Measurements from ENCODE around the gene CXCL14. TPM values are rescaled to one million over a fixed set of nuclear protein-coding genes. Genes with fewer than 3 reads are reported as not detected.

CXCL14 gene
- total and polyA plus RNA-seq, 2 experiments from 2014 or later = 1.7 TPM; not detected in 1

DNA sequence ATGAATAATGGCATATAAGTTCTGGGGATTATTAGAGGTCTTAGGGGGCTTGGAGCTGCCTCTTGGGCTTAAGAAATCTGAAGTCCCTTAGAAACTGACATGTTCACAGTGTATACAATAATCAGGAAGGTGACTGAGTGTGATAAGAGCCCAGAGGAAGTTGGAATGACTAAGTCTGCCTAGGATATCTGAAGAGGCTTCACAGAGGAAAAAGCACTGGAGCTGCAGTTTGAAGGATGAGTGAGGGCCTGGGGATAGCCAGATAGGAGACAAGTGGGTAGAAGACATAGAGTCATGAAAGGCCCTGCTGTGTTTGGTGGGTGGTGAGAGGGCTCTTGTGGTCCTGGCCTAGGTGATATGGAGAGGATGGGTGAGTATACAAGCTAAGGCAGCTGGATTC lies 51.9 kb downstream of the CXCL14 start:
- H3K4me3 Mint-ChIP-seq = no peak overlapping the region; the same call in 2 of the 3 replicates
- no peaks in the 10 kb centered on the region for H3K36me3 ChIP-seq (ENCODE audit: insufficient read depth)
- H3F3A ChIP-seq (replicated peaks; ENCODE audit: low read depth) = no peaks in the 10 kb centered on the region
- no peaks in the 10 kb centered on the region for H4K20me1 ChIP-seq (replicated peaks; ENCODE audit: insufficient read depth)
- H3K27me3 ChIP-seq (ENCODE audit: insufficient read depth) = peaks cover 81% of the 10 kb centered on the region
- no peak overlapping the region for H2AFZ ChIP-seq
- no peak for DNase-seq (ENCODE audit: low spot score)
- no peak overlapping the region for H3K4me3 ChIP-seq
- peaks cover 46% of the 10 kb centered on the region for H3K27me3 Mint-ChIP-seq (ENCODE audit: insufficient read depth, low read depth, poor library complexity)
- no peaks in the 10 kb centered on the region for H3K79me2 ChIP-seq (replicated peaks; ENCODE audit: insufficient read depth)
- H3K4me2 ChIP-seq = no peak overlapping the region
- peaks cover 3% of the 10 kb centered on the region; the same call in 1 of the 3 replicates for H3K4me1 Mint-ChIP-seq
- no peak overlapping the region for H3K27ac ChIP-seq (ENCODE audit: low read depth)
- TF ChIP-seq NANOG (IDR thresholded peaks at IDR 0.05; ENCODE audit: borderline replicate concordance) = no peak
- TF ChIP-seq STAT1 (IDR thresholded peaks at IDR 0.05; ENCODE audit: unreplicated experiment) = no peak
- TF ChIP-seq, protein P1, sequence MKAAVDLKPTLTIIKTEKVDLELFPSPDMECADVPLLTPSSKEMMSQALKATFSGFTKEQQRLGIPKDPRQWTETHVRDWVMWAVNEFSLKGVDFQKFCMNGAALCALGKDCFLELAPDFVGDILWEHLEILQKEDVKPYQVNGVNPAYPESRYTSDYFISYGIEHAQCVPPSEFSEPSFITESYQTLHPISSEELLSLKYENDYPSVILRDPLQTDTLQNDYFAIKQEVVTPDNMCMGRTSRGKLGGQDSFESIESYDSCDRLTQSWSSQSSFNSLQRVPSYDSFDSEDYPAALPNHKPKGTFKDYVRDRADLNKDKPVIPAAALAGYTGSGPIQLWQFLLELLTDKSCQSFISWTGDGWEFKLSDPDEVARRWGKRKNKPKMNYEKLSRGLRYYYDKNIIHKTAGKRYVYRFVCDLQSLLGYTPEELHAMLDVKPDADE (IDR thresholded peaks at IDR 0.05) = no peak
- TF ChIP-seq POLR2AphosphoS5 (IDR thresholded peaks at IDR 0.05; ENCODE audit: low read depth) = no peak
- no peak for TF ChIP-seq ZNF114 (CRISPR knock-in tag; IDR thresholded peaks at IDR 0.05)
- TF ChIP-seq EZH2phosphoT487 (IDR thresholded peaks at IDR 0.05; ENCODE audit: unreplicated experiment) = no peak
- TF ChIP-seq, protein P2, sequence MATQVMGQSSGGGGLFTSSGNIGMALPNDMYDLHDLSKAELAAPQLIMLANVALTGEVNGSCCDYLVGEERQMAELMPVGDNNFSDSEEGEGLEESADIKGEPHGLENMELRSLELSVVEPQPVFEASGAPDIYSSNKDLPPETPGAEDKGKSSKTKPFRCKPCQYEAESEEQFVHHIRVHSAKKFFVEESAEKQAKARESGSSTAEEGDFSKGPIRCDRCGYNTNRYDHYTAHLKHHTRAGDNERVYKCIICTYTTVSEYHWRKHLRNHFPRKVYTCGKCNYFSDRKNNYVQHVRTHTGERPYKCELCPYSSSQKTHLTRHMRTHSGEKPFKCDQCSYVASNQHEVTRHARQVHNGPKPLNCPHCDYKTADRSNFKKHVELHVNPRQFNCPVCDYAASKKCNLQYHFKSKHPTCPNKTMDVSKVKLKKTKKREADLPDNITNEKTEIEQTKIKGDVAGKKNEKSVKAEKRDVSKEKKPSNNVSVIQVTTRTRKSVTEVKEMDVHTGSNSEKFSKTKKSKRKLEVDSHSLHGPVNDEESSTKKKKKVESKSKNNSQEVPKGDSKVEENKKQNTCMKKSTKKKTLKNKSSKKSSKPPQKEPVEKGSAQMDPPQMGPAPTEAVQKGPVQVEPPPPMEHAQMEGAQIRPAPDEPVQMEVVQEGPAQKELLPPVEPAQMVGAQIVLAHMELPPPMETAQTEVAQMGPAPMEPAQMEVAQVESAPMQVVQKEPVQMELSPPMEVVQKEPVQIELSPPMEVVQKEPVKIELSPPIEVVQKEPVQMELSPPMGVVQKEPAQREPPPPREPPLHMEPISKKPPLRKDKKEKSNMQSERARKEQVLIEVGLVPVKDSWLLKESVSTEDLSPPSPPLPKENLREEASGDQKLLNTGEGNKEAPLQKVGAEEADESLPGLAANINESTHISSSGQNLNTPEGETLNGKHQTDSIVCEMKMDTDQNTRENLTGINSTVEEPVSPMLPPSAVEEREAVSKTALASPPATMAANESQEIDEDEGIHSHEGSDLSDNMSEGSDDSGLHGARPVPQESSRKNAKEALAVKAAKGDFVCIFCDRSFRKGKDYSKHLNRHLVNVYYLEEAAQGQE (IDR thresholded peaks at IDR 0.05; ENCODE audit: unreplicated experiment) = no peak
- TF ChIP-seq, protein P3, sequence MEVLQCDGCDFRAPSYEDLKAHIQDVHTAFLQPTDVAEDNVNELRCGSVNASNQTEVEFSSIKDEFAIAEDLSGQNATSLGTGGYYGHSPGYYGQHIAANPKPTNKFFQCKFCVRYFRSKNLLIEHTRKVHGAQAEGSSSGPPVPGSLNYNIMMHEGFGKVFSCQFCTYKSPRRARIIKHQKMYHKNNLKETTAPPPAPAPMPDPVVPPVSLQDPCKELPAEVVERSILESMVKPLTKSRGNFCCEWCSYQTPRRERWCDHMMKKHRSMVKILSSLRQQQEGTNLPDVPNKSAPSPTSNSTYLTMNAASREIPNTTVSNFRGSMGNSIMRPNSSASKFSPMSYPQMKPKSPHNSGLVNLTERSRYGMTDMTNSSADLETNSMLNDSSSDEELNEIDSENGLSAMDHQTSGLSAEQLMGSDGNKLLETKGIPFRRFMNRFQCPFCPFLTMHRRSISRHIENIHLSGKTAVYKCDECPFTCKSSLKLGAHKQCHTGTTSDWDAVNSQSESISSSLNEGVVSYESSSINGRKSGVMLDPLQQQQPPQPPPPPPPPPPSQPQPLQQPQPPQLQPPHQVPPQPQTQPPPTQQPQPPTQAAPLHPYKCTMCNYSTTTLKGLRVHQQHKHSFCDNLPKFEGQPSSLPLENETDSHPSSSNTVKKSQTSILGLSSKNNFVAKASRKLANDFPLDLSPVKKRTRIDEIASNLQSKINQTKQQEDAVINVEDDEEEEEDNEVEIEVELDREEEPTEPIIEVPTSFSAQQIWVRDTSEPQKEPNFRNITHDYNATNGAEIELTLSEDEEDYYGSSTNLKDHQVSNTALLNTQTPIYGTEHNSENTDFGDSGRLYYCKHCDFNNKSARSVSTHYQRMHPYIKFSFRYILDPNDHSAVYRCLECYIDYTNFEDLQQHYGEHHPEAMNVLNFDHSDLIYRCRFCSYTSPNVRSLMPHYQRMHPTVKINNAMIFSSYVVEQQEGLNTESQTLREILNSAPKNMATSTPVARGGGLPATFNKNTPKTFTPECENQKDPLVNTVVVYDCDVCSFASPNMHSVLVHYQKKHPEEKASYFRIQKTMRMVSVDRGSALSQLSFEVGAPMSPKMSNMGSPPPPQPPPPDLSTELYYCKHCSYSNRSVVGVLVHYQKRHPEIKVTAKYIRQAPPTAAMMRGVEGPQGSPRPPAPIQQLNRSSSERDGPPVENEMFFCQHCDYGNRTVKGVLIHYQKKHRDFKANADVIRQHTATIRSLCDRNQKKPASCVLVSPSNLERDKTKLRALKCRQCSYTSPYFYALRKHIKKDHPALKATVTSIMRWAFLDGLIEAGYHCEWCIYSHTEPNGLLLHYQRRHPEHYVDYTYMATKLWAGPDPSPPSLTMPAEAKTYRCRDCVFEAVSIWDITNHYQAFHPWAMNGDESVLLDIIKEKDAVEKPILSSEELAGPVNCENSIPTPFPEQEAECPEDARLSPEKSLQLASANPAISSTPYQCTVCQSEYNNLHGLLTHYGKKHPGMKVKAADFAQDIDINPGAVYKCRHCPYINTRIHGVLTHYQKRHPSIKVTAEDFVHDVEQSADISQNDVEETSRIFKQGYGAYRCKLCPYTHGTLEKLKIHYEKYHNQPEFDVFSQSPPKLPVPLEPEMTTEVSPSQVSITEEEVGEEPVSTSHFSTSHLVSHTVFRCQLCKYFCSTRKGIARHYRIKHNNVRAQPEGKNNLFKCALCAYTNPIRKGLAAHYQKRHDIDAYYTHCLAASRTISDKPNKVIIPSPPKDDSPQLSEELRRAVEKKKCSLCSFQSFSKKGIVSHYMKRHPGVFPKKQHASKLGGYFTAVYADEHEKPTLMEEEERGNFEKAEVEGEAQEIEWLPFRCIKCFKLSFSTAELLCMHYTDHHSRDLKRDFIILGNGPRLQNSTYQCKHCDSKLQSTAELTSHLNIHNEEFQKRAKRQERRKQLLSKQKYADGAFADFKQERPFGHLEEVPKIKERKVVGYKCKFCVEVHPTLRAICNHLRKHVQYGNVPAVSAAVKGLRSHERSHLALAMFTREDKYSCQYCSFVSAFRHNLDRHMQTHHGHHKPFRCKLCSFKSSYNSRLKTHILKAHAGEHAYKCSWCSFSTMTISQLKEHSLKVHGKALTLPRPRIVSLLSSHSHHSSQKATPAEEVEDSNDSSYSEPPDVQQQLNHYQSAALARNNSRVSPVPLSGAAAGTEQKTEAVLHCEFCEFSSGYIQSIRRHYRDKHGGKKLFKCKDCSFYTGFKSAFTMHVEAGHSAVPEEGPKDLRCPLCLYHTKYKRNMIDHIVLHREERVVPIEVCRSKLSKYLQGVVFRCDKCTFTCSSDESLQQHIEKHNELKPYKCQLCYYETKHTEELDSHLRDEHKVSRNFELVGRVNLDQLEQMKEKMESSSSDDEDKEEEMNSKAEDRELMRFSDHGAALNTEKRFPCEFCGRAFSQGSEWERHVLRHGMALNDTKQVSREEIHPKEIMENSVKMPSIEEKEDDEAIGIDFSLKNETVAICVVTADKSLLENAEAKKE (CRISPR knock-in tag; IDR thresholded peaks at IDR 0.05) = no peak
- no peak for TF ChIP-seq JUNB (IDR thresholded peaks at IDR 0.05; ENCODE audit: unreplicated experiment)
- no peak for TF ChIP-seq EZH2 (IDR thresholded peaks at IDR 0.05; ENCODE audit: low read depth, unreplicated experiment)
- TF ChIP-seq, protein P4, sequence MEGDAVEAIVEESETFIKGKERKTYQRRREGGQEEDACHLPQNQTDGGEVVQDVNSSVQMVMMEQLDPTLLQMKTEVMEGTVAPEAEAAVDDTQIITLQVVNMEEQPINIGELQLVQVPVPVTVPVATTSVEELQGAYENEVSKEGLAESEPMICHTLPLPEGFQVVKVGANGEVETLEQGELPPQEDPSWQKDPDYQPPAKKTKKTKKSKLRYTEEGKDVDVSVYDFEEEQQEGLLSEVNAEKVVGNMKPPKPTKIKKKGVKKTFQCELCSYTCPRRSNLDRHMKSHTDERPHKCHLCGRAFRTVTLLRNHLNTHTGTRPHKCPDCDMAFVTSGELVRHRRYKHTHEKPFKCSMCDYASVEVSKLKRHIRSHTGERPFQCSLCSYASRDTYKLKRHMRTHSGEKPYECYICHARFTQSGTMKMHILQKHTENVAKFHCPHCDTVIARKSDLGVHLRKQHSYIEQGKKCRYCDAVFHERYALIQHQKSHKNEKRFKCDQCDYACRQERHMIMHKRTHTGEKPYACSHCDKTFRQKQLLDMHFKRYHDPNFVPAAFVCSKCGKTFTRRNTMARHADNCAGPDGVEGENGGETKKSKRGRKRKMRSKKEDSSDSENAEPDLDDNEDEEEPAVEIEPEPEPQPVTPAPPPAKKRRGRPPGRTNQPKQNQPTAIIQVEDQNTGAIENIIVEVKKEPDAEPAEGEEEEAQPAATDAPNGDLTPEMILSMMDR (conservative IDR thresholded peaks at IDR 0.05; ENCODE audit: low read depth in 2 of 2) = no peak
- no peak for TF ChIP-seq CREB1 (CRISPR knock-in tag; IDR thresholded peaks at IDR 0.05; ENCODE audit: low read depth)
- no peak for TF ChIP-seq ZNF331 (CRISPR knock-in tag; IDR thresholded peaks at IDR 0.05; ENCODE audit: low read depth)
- H3K27ac Mint-ChIP-seq = no peak overlapping the region
- no peak for ATAC-seq
- no peaks in the 10 kb centered on the region; the same call in 1 of the 2 replicates for H3K9me2 ChIP-seq (ENCODE audit: insufficient read depth)
- no peaks in the 10 kb centered on the region for H3K4me1 ChIP-seq (ENCODE audit: insufficient read depth)
- peaks cover 27% of the 10 kb centered on the region; the same call in 2 of the 3 replicates for H3K9me3 Mint-ChIP-seq
- H3K36me3 Mint-ChIP-seq (ENCODE audit: low read depth) = no peaks in the 10 kb centered on the region
